GM23338 (cell line): ENCODE measurements around the gene AIRE. TPM values are rescaled to one million over a fixed set of nuclear protein-coding genes. Genes with fewer than 3 reads are reported as not detected.

Experiments
- ATAC-seq: fragments of 200-7000 bp; cut with Tn5 transposase; 3 replicates; pipeline ENCODE4 v1.9.1; 2020
- DNase-seq: peaks from one replicate; pipeline ENCODE4 v3.0.0-alpha.2; 2015; ENCODE audit warnings: low spot score
- H2AFZ ChIP-seq: fragments of 200-600 bp; sonication (generic); 2 replicates; pipeline ENCODE4 v1.8.0; 2016; ENCODE audit warnings: antibody characterized with exemption, mild to moderate bottlenecking, moderate library complexity
- H3F3A ChIP-seq: fragments of 200-600 bp; sonication (generic); replicated peaks from 2 replicates; pipeline ENCODE4 v1.8.0; 2017; ENCODE audit warnings: antibody characterized with exemption, mixed run types, low read depth
- H3K27ac ChIP-seq: fragments of 200-600 bp; sonication (generic); 2 replicates; pipeline ENCODE4 v1.6.1; 2016; ENCODE audit warnings: low read depth
- H3K27me3 ChIP-seq: fragments of 200-600 bp; sonication (generic); 2 replicates; pipeline ENCODE4 v1.8.0; 2016; ENCODE audit warnings: mild to moderate bottlenecking, mixed run types, moderate library complexity; ENCODE audit not compliant: insufficient read depth
- H3K36me3 ChIP-seq: fragments of 200-600 bp; sonication (generic); 2 replicates; pipeline ENCODE4 v1.8.0; 2016; ENCODE audit warnings: mild to moderate bottlenecking; ENCODE audit not compliant: insufficient read depth
- H3K4me1 ChIP-seq: fragments of 200-600 bp; sonication (generic); 2 replicates; pipeline ENCODE4 v1.8.0; 2016; ENCODE audit warnings: mild to moderate bottlenecking, moderate library complexity; ENCODE audit not compliant: insufficient read depth
- H3K4me2 ChIP-seq: fragments of 200-600 bp; sonication (generic); 2 replicates; pipeline ENCODE4 v1.7.1; 2017; ENCODE audit warnings: mixed run types
- H3K4me3 ChIP-seq: fragments of 200-600 bp; sonication (generic); 2 replicates; pipeline ENCODE4 v1.6.1; 2016; ENCODE audit warnings: mixed run types
- H3K79me2 ChIP-seq: fragments of 200-600 bp; sonication (generic); replicated peaks from 2 replicates; pipeline ENCODE4 v1.8.0; 2017; ENCODE audit warnings: mild to moderate bottlenecking; ENCODE audit not compliant: insufficient read depth
- H3K9me2 ChIP-seq: fragments of 200-600 bp; sonication (generic); 2 replicates; pipeline ENCODE4 v1.8.0; 2017; ENCODE audit not compliant: insufficient read depth
- H4K20me1 ChIP-seq: fragments of 200-600 bp; sonication (generic); replicated peaks from 2 replicates; pipeline ENCODE4 v1.8.0; 2017; ENCODE audit warnings: mild to moderate bottlenecking; ENCODE audit not compliant: insufficient read depth
- H3K27ac Mint-ChIP-seq: 2 replicates; pipeline ENCODE4 v1.8.0; 2020; ENCODE audit warnings: inconsistent platforms, mild to moderate bottlenecking, moderate library complexity, mixed read lengths
- H3K27me3 Mint-ChIP-seq: 3 replicates; pipeline ENCODE4 v1.8.0; 2022; ENCODE audit warnings: low read depth, mild to moderate bottlenecking, moderate library complexity, mixed read lengths, inconsistent platforms; ENCODE audit not compliant: insufficient read depth, poor library complexity
- H3K36me3 Mint-ChIP-seq: 3 replicates; pipeline ENCODE4 v1.8.0; 2021; ENCODE audit warnings: low read depth, mild to moderate bottlenecking, inconsistent platforms, moderate library complexity, mixed read lengths
- H3K4me1 Mint-ChIP-seq: 3 replicates; pipeline ENCODE4 v1.8.0; 2020; ENCODE audit warnings: mild to moderate bottlenecking, inconsistent platforms, mixed read lengths
- H3K4me3 Mint-ChIP-seq: 3 replicates; pipeline ENCODE4 v1.8.0; 2021; ENCODE audit warnings: moderate library complexity, mild to moderate bottlenecking, inconsistent platforms, mixed read lengths
- H3K9me3 Mint-ChIP-seq: 3 replicates; pipeline ENCODE4 v1.8.0; 2020; ENCODE audit warnings: moderate library complexity, mild to moderate bottlenecking, inconsistent platforms, mixed read lengths
- CREB1 ChIP-seq: fragments of 250-450 bp; sonication (Bioruptor Pico); IDR thresholded peaks from 2 replicates; pipeline ENCODE4 v1.5.0; 2020; ENCODE audit warnings: low read depth, mild to moderate bottlenecking, moderate library complexity
- CTCF ChIP-seq, 2 experiments: fragments of 200-600 bp in 1 of 2; sonication (generic) in 1 of 2; conservative IDR thresholded peaks; 2 replicates each; pipeline versions ENCODE4 v1.5.1 to v1.6.1; 2016 to 2017; ENCODE audit warnings: antibody characterized with exemption in 2 of 2, low read depth in 2 of 2, mild to moderate bottlenecking in 2 of 2, moderate library complexity in 1 of 2
- ETS1 ChIP-seq: IDR thresholded peaks from 2 replicates; pipeline ENCODE4 v1.6.1; 2016; ENCODE audit warnings: antibody characterized with exemption
- EZH2 ChIP-seq: fragments of 200-600 bp; sonication (generic); IDR thresholded peaks from one replicate; pipeline ENCODE4 v1.8.0; 2017; ENCODE audit warnings: antibody characterized with exemption, mild to moderate bottlenecking, low read depth; ENCODE audit not compliant: unreplicated experiment
- EZH2phosphoT487 ChIP-seq: fragments of 200-600 bp; sonication (generic); IDR thresholded peaks from one replicate; pipeline ENCODE4 v1.8.1; 2018; ENCODE audit warnings: antibody characterized with exemption; ENCODE audit not compliant: unreplicated experiment
- JUNB ChIP-seq: IDR thresholded peaks from one replicate; pipeline ENCODE4 v1.6.1; 2016; ENCODE audit warnings: antibody characterized with exemption; ENCODE audit not compliant: unreplicated experiment
- NANOG ChIP-seq: IDR thresholded peaks from 2 replicates; pipeline ENCODE4 v1.6.1; 2016; ENCODE audit warnings: antibody characterized with exemption, borderline replicate concordance
- POLR2AphosphoS5 ChIP-seq: IDR thresholded peaks from 2 replicates; pipeline ENCODE4 v1.6.1; 2016; ENCODE audit warnings: antibody characterized with exemption, low read depth
- REST ChIP-seq: IDR thresholded peaks from one replicate; pipeline ENCODE4 v1.6.1; 2018; ENCODE audit warnings: antibody characterized with exemption; ENCODE audit not compliant: unreplicated experiment
- STAT1 ChIP-seq: IDR thresholded peaks from one replicate; pipeline ENCODE4 v1.6.1; 2016; ENCODE audit warnings: antibody characterized with exemption; ENCODE audit not compliant: unreplicated experiment
- ZNF114 ChIP-seq: fragments of 250-450 bp; sonication (Bioruptor Pico); IDR thresholded peaks from 2 replicates; pipeline ENCODE4 v1.5.0; 2020; ENCODE audit warnings: mild to moderate bottlenecking, moderate library complexity
- ZNF331 ChIP-seq: fragments of 250-450 bp; sonication (Bioruptor Pico); IDR thresholded peaks from 2 replicates; pipeline ENCODE4 v1.5.0; 2020; ENCODE audit warnings: low read depth, mild to moderate bottlenecking, moderate library complexity
- ZNF462 ChIP-seq: fragments of 250-450 bp; sonication (Bioruptor Pico); IDR thresholded peaks from 2 replicates; pipeline ENCODE4 v1.5.0; 2020; ENCODE audit warnings: mild to moderate bottlenecking, moderate library complexity
- polyA plus RNA-seq: library from polyadenylated mRNA; unstranded; fragments of >200 nt; fragmentation: Nextera tagmentation; extraction: Ambion mirVana; gene quantifications from 2 replicates; pipeline ENCODE4 v1.2.1, GENCODE V29; 2016
- total RNA-seq: library from RNA; depleted of rRNA; stranded (reverse); fragments of >200 nt; shearing (Covaris generic); gene quantifications from 2 replicates; pipeline ENCODE4 v1.2.3, GENCODE V29; 2014

The AIRE gene
- total and polyA plus RNA-seq, 2 experiments from 2014 or later: 0.10 TPM; not detected in 1

- Histone ChIP-seq H3K79me2 (no peaks in the 10 kb centered on the region), H3K4me3 (no peak overlapping the region), H2AFZ (no peak overlapping the region), H3K9me2 (no peaks in the 10 kb centered on the region), H3K27ac (no peak overlapping the region), H4K20me1 (no peaks in the 10 kb centered on the region), H3K27me3 (no peaks in the 10 kb centered on the region), H3F3A (no peaks in the 10 kb centered on the region), H3K36me3 (no peaks in the 10 kb centered on the region), H3K4me2 (no peak overlapping the region), H3K4me1 (no peaks in the 10 kb centered on the region)
- Mint-ChIP-seq H3K36me3 (no peaks in the 10 kb centered on the region), H3K9me3 (no peaks in the 10 kb centered on the region), H3K4me3 (no peak overlapping the region), H3K27me3 (peaks cover 6% of the 10 kb centered on the region), H3K27ac (no peak overlapping the region), H3K4me1 (no peaks in the 10 kb centered on the region)
- ATAC-seq (no peak), DNase-seq (no peak)
- TF ChIP-seq ZNF462 (CRISPR knock-in tag) (no peak), STAT1 (no peak), EZH2phosphoT487 (no peak), POLR2AphosphoS5 (no peak), CREB1 (CRISPR knock-in tag) (no peak), ZNF114 (CRISPR knock-in tag) (no peak), JUNB (no peak), NANOG (no peak), ZNF331 (no peak), REST (no peak), CTCF (conservative IDR thresholded peaks at IDR 0.05; ENCODE audit: low read depth in 2 of 2) (no peak), ETS1 (no peak), EZH2 (no peak)
Measured at GRCh38 chr21:44273046-44273445, 12.6 kb upstream of the AIRE start.
